Measurements from ENCODE around the gene PRR18.

PRR18 gene

GRCh38 chr6:166274163-166274562 is 34.0 kb downstream of the PRR18 start:
- no peak for DNase-seq

GRCh38 chr6:166271376-166271765 is 36.8 kb downstream of the PRR18 start:
- no peak for DNase-seq

- no peak for DNase-seq
Observed at GRCh38 chr6:166270706-166271375, 37.4 kb downstream of the PRR18 start.

GRCh38 chr6:166269301-166270039 is 38.7 kb downstream of the PRR18 start:
- DNase-seq = no peak

- no peak for DNase-seq
Observed at GRCh38 chr6:166268431-166268830, 39.8 kb downstream of the PRR18 start.

- no peak for DNase-seq
Observed at GRCh38 chr6:166267526-166267925, 40.7 kb downstream of the PRR18 start.

GRCh38 chr6:166266336-166266735 is 41.9 kb downstream of the PRR18 start:
- no peak for DNase-seq

- no peak for DNase-seq
Observed at GRCh38 chr6:166262743-166263515, 45.3 kb downstream of the PRR18 start.

GRCh38 chr6:166259296-166259977 is 48.8 kb downstream of the PRR18 start:
- no peak for DNase-seq

- DNase-seq = peak; percentile 66
Observed at GRCh38 chr6:166258854-166259276, 49.3 kb downstream of the PRR18 start.

GRCh38 chr6:166257911-166258318 is 50.3 kb downstream of the PRR18 start:
- DNase-seq = no peak
